SK-N-SH treated with all-trans-retinoic acid at 6 μM for 48 hours (cell line): ENCODE measurements around the gene LRRC4C.

Source experiments
- ATAC-seq: fragments of 200-7000 bp; cut with Tn5 transposase; 3 replicates; pipeline ENCODE4 v1.9.1; 2020; ENCODE audit warnings: mild to moderate bottlenecking, moderate library complexity
- ARNTL ChIP-seq: fragments of 450-650 bp; formaldehyde crosslinking; IDR thresholded peaks from 2 replicates; pipeline ENCODE4 v1.5.0; 2020; ENCODE audit warnings: low read depth, mild to moderate bottlenecking, moderate library complexity, borderline replicate concordance
- BACH2 ChIP-seq: fragments of 250-450 bp; sonication (Bioruptor Pico); IDR thresholded peaks from 2 replicates; pipeline ENCODE4 v1.9.0; 2021; ENCODE audit warnings: mild to moderate bottlenecking, borderline replicate concordance
- CSDC2 ChIP-seq: fragments of 250-450 bp; sonication (Bioruptor Pico); IDR thresholded peaks from 2 replicates; pipeline ENCODE4 v1.5.0; 2020; ENCODE audit warnings: mild to moderate bottlenecking, moderate library complexity
- ESRRG ChIP-seq: fragments of 250-450 bp; sonication (Bioruptor Pico); IDR thresholded peaks from 2 replicates; pipeline ENCODE4 v1.6.1; 2021; ENCODE audit warnings: mild to moderate bottlenecking
- OSR1 ChIP-seq: fragments of 250-450 bp; sonication (Bioruptor Pico); IDR thresholded peaks from 2 replicates; pipeline ENCODE4 v1.8.0; 2022; ENCODE audit warnings: moderate library complexity, mild to moderate bottlenecking, inconsistent platforms
- PPARA ChIP-seq: fragments of 250-450 bp; sonication (Bioruptor Pico); IDR thresholded peaks from 2 replicates; pipeline ENCODE4 v1.5.0; 2020; ENCODE audit warnings: mild to moderate bottlenecking, borderline replicate concordance
- RARB ChIP-seq: fragments of 250-450 bp; sonication (Bioruptor Pico); IDR thresholded peaks from 2 replicates; pipeline ENCODE4 v1.8.0; 2021; ENCODE audit warnings: mild to moderate bottlenecking, moderate library complexity
- SNAI2 ChIP-seq: fragments of 250-450 bp; sonication (Bioruptor Pico); IDR thresholded peaks from 2 replicates; pipeline ENCODE4 v1.5.0; 2020; ENCODE audit warnings: mild to moderate bottlenecking, moderate library complexity
- TCF4 ChIP-seq: fragments of 250-450 bp; sonication (Bioruptor Pico); IDR thresholded peaks from 2 replicates; pipeline ENCODE4 v1.8.0; 2021; ENCODE audit warnings: mild to moderate bottlenecking, moderate library complexity, borderline replicate concordance
- ZC3H10 ChIP-seq: fragments of 250-450 bp; sonication (Bioruptor Pico); IDR thresholded peaks from 2 replicates; pipeline ENCODE4 v1.5.1; 2021; ENCODE audit warnings: mild to moderate bottlenecking, moderate library complexity
- ZFP3 ChIP-seq: fragments of 250-450 bp; sonication (Bioruptor Pico); IDR thresholded peaks from 2 replicates; pipeline ENCODE4 v1.5.0; 2020; ENCODE audit warnings: mild to moderate bottlenecking, moderate library complexity
- ZFP30 ChIP-seq: fragments of 450-650 bp; formaldehyde crosslinking; IDR thresholded peaks from 2 replicates; pipeline ENCODE4 v1.5.0; 2022; ENCODE audit warnings: mild to moderate bottlenecking, moderate library complexity
- ZNF565 ChIP-seq: fragments of 450-650 bp; formaldehyde crosslinking; conservative IDR thresholded peaks from 2 replicates; pipeline ENCODE4 v1.5.0; 2020; ENCODE audit warnings: low read depth, mild to moderate bottlenecking, moderate library complexity
- ZNF70 ChIP-seq: fragments of 450-650 bp; formaldehyde crosslinking; IDR thresholded peaks from 2 replicates; pipeline ENCODE4 v1.5.0; 2020; ENCODE audit warnings: mild to moderate bottlenecking, moderate library complexity
- ZNF8 ChIP-seq: fragments of 450-650 bp; formaldehyde crosslinking; IDR thresholded peaks from 2 replicates; pipeline ENCODE4 v1.5.0; 2020; ENCODE audit warnings: mild to moderate bottlenecking, moderate library complexity
- TF ChIP-seq, protein P1 (sequence below): fragments of 250-450 bp; sonication (Bioruptor Pico); IDR thresholded peaks from 2 replicates; pipeline ENCODE4 v1.8.0; 2020; ENCODE audit warnings: mild to moderate bottlenecking, moderate library complexity, borderline replicate concordance
- TF ChIP-seq, protein P2 (sequence below): fragments of 250-450 bp; sonication (Bioruptor Pico); IDR thresholded peaks from 2 replicates; pipeline ENCODE4 v1.5.1; 2021; ENCODE audit warnings: mild to moderate bottlenecking, moderate library complexity
- TF ChIP-seq, protein P3 (sequence below): fragments of 250-450 bp; sonication (Bioruptor Pico); IDR thresholded peaks from 2 replicates; pipeline ENCODE4 v1.5.0; 2020; ENCODE audit warnings: mild to moderate bottlenecking, moderate library complexity
- TF ChIP-seq, protein P4 (sequence below): fragments of 250-450 bp; sonication (Bioruptor Pico); IDR thresholded peaks from 2 replicates; pipeline ENCODE4 v1.5.1; 2020; ENCODE audit warnings: low read depth, mild to moderate bottlenecking, moderate library complexity

LRRC4C gene

DNA sequence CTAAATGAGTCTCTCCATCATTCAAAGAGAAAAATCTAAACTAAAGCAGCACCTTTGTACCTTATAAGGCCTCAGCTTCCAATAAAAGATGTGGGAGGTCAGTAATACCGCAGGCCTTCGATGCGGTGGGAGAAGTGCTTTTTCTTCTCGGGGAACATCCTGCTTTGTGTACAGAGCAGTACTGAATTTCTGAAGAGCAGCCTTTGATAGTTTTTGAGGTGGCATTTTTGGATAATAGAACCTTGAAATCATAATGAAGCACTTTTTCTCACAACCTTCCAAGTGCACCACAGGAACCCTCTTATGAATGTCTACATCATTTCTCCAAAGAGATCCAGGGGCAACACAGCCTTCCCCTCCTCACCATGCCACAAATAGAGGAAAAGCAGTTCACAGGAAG, 39.6 kb downstream of the LRRC4C start:
- ATAC-seq: no peak
- TF ChIP-seq, protein P1, sequence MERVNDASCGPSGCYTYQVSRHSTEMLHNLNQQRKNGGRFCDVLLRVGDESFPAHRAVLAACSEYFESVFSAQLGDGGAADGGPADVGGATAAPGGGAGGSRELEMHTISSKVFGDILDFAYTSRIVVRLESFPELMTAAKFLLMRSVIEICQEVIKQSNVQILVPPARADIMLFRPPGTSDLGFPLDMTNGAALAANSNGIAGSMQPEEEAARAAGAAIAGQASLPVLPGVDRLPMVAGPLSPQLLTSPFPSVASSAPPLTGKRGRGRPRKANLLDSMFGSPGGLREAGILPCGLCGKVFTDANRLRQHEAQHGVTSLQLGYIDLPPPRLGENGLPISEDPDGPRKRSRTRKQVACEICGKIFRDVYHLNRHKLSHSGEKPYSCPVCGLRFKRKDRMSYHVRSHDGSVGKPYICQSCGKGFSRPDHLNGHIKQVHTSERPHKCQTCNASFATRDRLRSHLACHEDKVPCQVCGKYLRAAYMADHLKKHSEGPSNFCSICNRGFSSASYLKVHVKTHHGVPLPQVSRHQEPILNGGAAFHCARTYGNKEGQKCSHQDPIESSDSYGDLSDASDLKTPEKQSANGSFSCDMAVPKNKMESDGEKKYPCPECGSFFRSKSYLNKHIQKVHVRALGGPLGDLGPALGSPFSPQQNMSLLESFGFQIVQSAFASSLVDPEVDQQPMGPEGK (CRISPR knock-in tag): no peak
- TF ChIP-seq ESRRG (CRISPR knock-in tag) (no peak), ZNF8 (CRISPR knock-in tag) (no peak), OSR1 (CRISPR knock-in tag) (no peak), ZFP3 (no peak), ZFP30 (CRISPR knock-in tag) (no peak), TCF4 (CRISPR knock-in tag) (no peak), SNAI2 (CRISPR knock-in tag) (no peak), ARNTL (CRISPR knock-in tag) (no peak), CSDC2 (CRISPR knock-in tag) (no peak), ZNF70 (no peak)
- TF ChIP-seq, protein P2, sequence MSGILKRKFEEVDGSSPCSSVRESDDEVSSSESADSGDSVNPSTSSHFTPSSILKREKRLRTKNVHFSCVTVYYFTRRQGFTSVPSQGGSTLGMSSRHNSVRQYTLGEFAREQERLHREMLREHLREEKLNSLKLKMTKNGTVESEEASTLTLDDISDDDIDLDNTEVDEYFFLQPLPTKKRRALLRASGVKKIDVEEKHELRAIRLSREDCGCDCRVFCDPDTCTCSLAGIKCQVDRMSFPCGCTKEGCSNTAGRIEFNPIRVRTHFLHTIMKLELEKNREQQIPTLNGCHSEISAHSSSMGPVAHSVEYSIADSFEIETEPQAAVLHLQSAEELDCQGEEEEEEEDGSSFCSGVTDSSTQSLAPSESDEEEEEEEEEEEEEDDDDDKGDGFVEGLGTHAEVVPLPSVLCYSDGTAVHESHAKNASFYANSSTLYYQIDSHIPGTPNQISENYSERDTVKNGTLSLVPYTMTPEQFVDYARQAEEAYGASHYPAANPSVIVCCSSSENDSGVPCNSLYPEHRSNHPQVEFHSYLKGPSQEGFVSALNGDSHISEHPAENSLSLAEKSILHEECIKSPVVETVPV (CRISPR knock-in tag): no peak
- TF ChIP-seq, protein P3, sequence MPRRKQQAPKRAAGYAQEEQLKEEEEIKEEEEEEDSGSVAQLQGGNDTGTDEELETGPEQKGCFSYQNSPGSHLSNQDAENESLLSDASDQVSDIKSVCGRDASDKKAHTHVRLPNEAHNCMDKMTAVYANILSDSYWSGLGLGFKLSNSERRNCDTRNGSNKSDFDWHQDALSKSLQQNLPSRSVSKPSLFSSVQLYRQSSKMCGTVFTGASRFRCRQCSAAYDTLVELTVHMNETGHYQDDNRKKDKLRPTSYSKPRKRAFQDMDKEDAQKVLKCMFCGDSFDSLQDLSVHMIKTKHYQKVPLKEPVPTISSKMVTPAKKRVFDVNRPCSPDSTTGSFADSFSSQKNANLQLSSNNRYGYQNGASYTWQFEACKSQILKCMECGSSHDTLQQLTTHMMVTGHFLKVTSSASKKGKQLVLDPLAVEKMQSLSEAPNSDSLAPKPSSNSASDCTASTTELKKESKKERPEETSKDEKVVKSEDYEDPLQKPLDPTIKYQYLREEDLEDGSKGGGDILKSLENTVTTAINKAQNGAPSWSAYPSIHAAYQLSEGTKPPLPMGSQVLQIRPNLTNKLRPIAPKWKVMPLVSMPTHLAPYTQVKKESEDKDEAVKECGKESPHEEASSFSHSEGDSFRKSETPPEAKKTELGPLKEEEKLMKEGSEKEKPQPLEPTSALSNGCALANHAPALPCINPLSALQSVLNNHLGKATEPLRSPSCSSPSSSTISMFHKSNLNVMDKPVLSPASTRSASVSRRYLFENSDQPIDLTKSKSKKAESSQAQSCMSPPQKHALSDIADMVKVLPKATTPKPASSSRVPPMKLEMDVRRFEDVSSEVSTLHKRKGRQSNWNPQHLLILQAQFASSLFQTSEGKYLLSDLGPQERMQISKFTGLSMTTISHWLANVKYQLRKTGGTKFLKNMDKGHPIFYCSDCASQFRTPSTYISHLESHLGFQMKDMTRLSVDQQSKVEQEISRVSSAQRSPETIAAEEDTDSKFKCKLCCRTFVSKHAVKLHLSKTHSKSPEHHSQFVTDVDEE: no peak

DNA sequence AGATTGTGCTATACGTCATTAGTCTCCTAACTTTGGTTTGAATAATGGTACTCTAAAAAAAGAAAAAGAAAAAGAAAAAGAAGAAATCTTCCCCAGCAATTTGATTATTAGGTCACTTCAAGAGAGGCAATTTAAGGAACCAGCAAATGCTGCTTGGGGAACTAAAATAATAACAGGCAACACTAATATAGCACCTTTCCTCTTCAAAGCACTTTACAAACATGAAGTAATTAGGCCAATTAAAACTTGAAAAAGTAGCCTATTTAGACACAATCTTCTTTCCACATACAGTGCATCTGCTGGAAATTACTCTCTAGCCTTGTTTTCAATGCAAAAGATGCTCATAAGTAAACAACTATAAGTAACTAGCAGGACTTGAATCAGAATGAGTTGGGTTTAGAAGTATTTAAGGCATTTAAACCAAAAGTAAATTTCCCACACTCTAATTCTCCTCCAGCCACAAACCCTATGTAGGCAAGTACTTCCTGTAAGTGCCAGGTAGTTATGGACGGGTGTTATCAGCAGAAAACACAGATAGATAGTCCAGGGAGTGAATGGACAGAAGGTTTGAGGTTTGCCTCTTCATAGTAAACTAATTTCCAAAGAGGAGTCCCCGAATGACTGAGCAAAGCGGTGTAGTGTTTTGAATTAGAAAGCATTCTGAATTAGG, 44.5 kb downstream of the LRRC4C start:
- TF ChIP-seq ARNTL (CRISPR knock-in tag) (no peak), ZNF8 (CRISPR knock-in tag) (no peak), ZNF565 (CRISPR knock-in tag) (no peak), ZC3H10 (CRISPR knock-in tag) (no peak), OSR1 (CRISPR knock-in tag) (no peak), BACH2 (CRISPR knock-in tag) (no peak)
- TF ChIP-seq, protein P1 (CRISPR knock-in tag): no peak
- TF ChIP-seq, all 23 proteins: peak for 0
- no peak for ATAC-seq

DNA sequence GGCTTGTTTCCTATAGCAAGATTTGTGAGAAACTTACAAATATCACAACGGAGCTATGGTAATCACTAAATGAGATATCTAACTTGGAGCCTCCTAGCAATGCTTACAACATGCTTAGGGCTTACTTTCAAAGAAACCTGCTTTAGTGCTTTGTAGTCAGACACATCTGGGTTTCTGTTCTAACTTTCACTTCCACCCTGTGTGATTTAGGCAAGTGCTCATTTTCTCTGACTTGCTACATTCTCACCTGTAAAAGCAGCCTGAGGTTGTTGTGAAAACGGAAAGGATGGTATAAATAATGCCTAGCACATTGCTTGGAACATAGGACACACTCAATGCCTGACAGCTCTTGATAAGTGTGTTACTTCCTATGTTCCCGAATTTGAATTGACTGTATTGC, 45.6 kb downstream of the LRRC4C start:
- ATAC-seq: no peak
- no peak for TF ChIP-seq ZNF8 (CRISPR knock-in tag)
- TF ChIP-seq OSR1 (CRISPR knock-in tag): no peak
- TF ChIP-seq ZNF70: no peak
- no peak for TF ChIP-seq ZC3H10 (CRISPR knock-in tag)
- TF ChIP-seq ZFP3: no peak
- no peak for TF ChIP-seq PPARA (CRISPR knock-in tag)
- TF ChIP-seq RARB (CRISPR knock-in tag): no peak

DNA sequence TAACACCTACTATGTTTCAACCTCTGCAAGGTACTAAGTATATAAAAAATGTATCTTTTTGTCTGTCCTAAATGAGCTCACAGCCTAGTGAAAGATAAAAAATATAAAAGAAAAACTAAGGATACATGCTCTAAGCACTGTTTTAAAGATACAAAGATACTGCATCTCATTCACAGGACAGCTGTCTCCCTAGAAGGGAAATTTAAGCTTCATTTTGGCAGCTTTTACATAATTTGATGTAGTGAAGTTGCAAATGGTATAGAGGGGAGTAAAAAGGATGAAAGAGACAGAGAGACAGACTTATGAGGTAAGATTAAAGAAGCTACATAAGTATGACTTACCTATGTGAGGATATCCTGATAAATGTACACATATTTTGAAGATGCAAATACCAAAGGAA, 53.6 kb downstream of the LRRC4C start:
- ATAC-seq: no peak
- TF ChIP-seq RARB (CRISPR knock-in tag) (no peak), ZFP30 (CRISPR knock-in tag) (no peak)
- TF ChIP-seq, protein P4, sequence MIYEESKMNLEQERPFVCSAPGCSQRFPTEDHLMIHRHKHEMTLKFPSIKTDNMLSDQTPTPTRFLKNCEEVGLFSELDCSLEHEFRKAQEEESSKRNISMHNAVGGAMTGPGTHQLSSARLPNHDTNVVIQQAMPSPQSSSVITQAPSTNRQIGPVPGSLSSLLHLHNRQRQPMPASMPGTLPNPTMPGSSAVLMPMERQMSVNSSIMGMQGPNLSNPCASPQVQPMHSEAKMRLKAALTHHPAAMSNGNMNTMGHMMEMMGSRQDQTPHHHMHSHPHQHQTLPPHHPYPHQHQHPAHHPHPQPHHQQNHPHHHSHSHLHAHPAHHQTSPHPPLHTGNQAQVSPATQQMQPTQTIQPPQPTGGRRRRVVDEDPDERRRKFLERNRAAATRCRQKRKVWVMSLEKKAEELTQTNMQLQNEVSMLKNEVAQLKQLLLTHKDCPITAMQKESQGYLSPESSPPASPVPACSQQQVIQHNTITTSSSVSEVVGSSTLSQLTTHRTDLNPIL (CRISPR knock-in tag): no peak
- TF ChIP-seq, protein P1 (CRISPR knock-in tag): no peak
